HUES64 (cell line): ENCODE measurements around the gene XPNPEP2.

Experiments used
- H3K27ac ChIP-seq: 2 replicates; pipeline ENCODE4 v1.7.0; 2013; ENCODE audit warnings: low read depth, low read length, inconsistent platforms
- H3K27me3 ChIP-seq: 2 replicates; pipeline ENCODE4 v1.6.1; 2013; ENCODE audit warnings: mild to moderate bottlenecking, low read length; ENCODE audit not compliant: insufficient read depth
- H3K36me3 ChIP-seq: 2 replicates; pipeline ENCODE4 v1.6.1; 2013; ENCODE audit warnings: mild to moderate bottlenecking, low read length; ENCODE audit not compliant: insufficient read depth
- H3K4me1 ChIP-seq: 2 replicates; pipeline ENCODE4 v1.6.1; 2013; ENCODE audit warnings: mild to moderate bottlenecking, low read length, moderate library complexity; ENCODE audit not compliant: insufficient read depth
- H3K4me3 ChIP-seq: 2 replicates; pipeline ENCODE4 v1.5.1; 2013; ENCODE audit warnings: mild to moderate bottlenecking, low read length, moderate library complexity
- H3K9ac ChIP-seq: 2 replicates; pipeline ENCODE4 v1.6.1; 2013; ENCODE audit warnings: mild to moderate bottlenecking, low read depth, low read length
- H3K9me3 ChIP-seq: 2 replicates; pipeline ENCODE4 v1.6.1; 2013; ENCODE audit warnings: low read depth, low read length; ENCODE audit not compliant: insufficient read depth
- WGBS: fragments of 150-250, 120-280 bp; methylation state at CpG from one replicate; pipeline ENCODE4 v1.1.7; 2013; ENCODE audit warnings: missing lambda C conversion rate; 5-methylcytosine and 5-hydroxymethylcytosine counted together

Gene XPNPEP2

DNA sequence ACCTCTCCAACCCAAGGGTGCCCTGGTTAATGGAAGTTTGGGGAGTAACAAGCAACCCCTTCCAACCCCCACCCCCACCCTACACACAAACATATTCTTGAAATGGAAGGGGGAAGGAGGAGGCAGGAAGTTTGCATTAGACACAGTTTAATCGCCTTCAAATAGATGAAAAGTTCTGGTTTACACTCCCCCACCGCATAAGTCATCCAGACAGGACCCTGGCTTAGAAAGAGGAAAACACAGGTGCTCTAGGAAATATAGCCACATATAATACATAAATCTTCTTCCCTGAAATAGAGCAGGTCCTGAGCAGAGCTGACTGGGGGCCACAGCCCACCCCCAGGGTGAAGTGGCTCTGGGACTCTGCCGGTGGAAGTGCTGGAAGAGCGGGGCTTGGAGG, 66.0 kb downstream of the XPNPEP2 start:
- Histone ChIP-seq H3K36me3 (peaks cover 30% of the 10 kb centered on the region), H3K4me1 (no peaks in the 10 kb centered on the region), H3K27me3 (no peaks in the 10 kb centered on the region), H3K9me3 (no peaks in the 10 kb centered on the region; the same call in 1 of the 2 replicates), H3K9ac (no peak overlapping the region), H3K27ac (no peak overlapping the region), H3K4me3 (no peak overlapping the region)
- 97% methylated on average over 3 of the region's 4 CpGs for WGBS

DNA sequence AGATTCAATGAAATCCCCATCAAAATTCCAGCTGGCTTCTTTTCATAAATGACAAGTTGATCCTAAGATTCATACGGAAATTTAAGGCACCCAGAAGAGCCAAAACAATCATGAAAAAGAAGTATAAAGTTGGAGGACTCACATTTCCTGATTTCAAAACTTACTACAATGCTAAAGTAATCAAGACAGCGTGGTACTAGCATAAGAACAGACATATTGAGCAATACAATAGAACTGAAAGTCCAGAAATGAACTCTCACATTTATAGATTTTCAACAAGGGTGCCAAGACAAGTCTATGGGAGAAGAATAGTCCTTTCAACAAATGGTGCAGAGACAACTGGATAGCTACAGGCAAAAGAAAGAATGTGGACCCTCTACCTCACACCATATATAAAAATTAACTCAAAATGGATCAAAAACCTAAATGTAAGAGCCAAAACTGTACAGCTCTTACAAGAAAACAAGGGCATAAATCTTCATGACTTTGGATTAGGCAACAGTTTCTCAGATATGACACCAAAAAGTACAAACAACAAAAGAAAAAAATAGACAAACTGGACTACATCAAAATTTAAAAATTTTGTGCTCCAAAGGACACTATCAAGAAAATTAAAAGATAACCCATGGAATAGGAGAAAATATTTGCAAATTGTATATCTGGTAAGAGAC, 69.5 kb downstream of the XPNPEP2 start:
- 100% methylated on average over 2 of the region's 2 CpGs for WGBS
- H3K27me3 ChIP-seq = no peaks in the 10 kb centered on the region
- H3K9ac ChIP-seq = no peak overlapping the region
- peaks cover 45% of the 10 kb centered on the region for H3K36me3 ChIP-seq
- no peak overlapping the region for H3K4me3 ChIP-seq
- H3K4me1 ChIP-seq = no peaks in the 10 kb centered on the region
- no peak overlapping the region for H3K27ac ChIP-seq
- H3K9me3 ChIP-seq = no peaks in the 10 kb centered on the region; the same call in 1 of the 2 replicates

DNA sequence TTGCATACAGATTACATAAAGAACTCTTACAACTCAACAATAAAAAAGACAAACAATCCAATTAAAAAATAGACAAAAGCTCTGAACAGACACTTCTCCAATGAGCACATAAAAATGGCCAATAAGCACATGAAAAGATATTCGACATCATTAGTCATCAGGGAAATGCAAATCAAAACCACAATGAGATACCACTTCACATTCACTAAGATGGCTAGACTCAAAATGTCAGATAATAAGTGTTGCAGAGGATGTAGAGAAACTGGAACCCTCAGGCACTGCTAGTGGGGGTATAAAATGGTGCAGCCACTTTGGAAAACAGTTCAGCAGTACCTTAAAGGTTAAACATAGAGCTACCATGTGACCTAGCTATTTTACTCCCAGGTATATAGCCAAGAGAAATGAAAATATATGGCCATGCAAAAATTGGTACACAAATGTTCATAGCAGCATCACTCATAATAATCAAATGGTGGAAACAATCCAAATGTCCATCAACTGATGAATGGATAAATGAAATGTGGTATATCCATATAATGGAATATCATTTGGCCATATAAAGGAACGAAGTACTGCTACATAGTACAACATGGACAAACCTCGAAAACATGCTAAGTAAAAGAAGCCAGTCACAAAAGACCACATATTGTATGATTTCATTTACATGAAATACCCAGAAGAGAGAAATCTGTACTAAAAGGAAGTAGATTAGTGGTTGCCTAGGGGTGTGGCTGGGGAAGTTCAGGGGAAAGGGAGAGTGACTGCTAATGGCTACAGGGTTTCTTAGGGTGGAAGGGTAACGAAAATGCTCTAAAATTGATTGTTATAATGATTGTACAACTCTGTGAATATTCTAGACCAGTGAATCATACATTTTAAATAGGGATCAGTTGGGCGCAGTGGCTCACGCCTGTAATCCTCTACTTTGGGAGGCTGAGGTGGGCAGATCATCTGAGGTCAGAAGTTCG, 70.3 kb downstream of the XPNPEP2 start:
- Histone ChIP-seq H3K36me3 (peaks cover 45% of the 10 kb centered on the region), H3K27me3 (no peaks in the 10 kb centered on the region), H3K4me3 (no peak overlapping the region), H3K4me1 (no peaks in the 10 kb centered on the region), H3K9me3 (no peaks in the 10 kb centered on the region; the same call in 1 of the 2 replicates), H3K9ac (no peak overlapping the region), H3K27ac (no peak overlapping the region)
- 100% methylated on average over 3 of the region's 7 CpGs for WGBS

DNA sequence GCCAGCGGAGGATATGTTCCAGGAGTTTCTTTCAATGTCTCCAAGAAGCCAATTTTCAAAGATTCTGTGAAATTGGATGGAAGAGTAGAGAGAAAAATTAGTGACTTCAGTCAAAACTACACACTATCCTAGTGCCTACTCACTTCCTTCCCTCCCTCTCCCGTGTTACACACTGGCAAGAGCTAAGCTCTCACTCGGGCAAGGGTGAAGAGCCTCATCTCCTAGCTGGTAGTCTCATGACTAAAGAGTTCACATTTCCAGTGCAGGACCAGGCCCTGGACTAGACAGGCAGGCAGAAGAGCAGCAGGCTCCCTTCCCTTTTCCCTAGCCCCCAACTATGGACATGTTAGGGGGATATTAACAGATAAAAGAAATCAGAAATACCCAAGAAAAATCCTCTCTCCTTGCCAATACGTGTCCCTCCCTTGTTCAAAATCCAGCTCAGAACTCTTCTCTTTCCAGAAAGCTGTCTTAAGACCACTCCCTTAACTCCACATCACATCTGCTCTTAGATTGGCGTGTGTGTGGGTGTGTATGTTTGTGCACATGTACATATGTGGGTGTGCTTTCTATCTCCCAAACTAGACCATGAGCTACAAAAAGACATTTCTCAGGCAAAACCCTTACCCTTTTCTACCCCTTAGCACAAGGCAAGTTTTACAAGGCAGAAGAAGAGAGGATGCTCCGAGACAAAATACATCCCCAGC, 75.0 kb downstream of the XPNPEP2 start:
- 95% methylated on average over 5 of the region's 6 CpGs for WGBS
- Histone ChIP-seq H3K4me3 (no peak overlapping the region), H3K36me3 (peaks cover 34% of the 10 kb centered on the region), H3K9me3 (no peaks in the 10 kb centered on the region), H3K4me1 (no peaks in the 10 kb centered on the region), H3K9ac (no peak overlapping the region), H3K27ac (no peak overlapping the region), H3K27me3 (no peaks in the 10 kb centered on the region)

DNA sequence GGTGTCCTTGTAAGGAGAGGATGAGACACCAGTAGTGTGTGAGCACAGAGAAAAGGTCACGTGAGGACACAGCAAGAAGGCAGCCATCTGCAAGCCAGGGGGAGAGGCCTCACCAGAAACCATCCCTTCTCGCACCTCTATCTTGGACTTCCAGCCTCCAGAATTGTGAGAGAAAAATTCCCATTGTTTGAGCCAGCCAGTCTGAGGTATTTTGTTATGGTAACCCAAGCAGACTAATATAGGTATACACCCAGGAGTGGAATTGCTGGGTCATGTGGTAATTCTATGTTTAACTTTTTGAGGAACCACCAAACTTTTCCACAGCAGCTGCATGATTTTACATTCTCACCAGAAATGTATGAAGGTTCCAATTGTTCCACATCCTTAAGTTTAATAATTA, 79.3 kb downstream of the XPNPEP2 start:
- WGBS = 100% methylated on average over 1 of the region's 2 CpGs
- Histone ChIP-seq H3K4me1 (no peaks in the 10 kb centered on the region), H3K27me3 (no peaks in the 10 kb centered on the region), H3K9me3 (no peaks in the 10 kb centered on the region), H3K9ac (no peak overlapping the region), H3K27ac (no peak overlapping the region), H3K36me3 (peaks cover 18% of the 10 kb centered on the region), H3K4me3 (no peak overlapping the region)
